ENCODE measurements around the gene SAMD8.
A peak's percentile ranks its signal among the peaks of the same experiment; 100 is the strongest.
"Not testable (repeated sequence)": the region's sequence is repeated elsewhere in the genome, so short reads cannot be mapped to it uniquely, and the experiment has no call there.

SAMD8 gene

DNA sequence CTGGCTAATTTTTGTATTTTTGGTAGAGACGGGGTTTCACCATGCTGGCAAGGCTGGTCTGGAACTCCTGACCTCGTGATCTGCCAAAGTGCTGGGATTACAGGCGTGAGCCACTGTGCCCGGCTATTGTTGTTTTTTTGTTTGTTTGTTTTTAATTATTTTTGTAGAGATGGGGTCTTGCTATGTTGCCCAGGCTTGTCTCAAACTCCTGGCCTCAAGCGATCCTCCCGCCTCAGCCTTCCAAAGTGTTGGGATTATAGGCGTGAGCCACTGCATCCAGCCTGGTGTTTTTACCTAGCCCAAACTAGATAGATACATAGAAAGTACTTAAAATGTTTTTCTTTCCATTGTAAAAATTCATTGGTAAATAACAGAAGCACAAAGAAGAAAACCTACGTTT lies 110.0 kb downstream of the SAMD8 start:
- peaks cover 42% of the 10 kb centered on the region for H3K4me1 ChIP-seq (ENCODE audit: control insufficient read depth, low read depth, low read length)
- H3K9ac ChIP-seq (ENCODE audit: low read length); H3K27ac ChIP-seq (ENCODE audit: low read length); H3K27me3 ChIP-seq (ENCODE audit: control insufficient read depth, insufficient read depth, low read length); H3K9me3 ChIP-seq (ENCODE audit: control insufficient read depth, low read depth, low read length); H3K4me3 ChIP-seq (ENCODE audit: low read length): not testable (repeated sequence)
- H3K36me3 ChIP-seq (ENCODE audit: control insufficient read depth, low read depth, low read length): peaks cover 92% of the 10 kb centered on the region

DNA sequence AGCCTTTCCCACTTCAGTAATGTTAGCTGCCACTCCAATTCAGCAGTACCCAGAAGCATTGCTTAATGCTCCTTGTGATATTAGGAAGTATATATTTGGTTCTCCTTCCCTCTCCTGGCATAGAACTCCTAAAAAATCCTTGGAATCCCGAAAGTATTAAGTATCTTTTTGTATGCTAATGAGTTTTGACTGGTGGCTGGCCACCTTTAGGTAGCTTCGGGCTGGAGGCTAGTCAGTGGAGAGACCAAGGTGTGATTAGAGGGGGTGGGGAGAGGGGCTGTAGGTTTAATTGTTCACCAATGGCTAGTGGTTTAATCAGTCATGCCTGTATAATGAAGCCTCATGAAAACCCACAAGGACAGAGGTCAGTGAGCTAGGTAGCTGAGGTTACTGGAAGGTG lies 112.1 kb downstream of the SAMD8 start:
- Histone ChIP-seq H3K4me1 (ENCODE audit: control insufficient read depth, low read depth, low read length) (peaks cover 50% of the 10 kb centered on the region), H3K9ac (ENCODE audit: low read length) (peak overlapping the region; percentile 32), H3K27ac (ENCODE audit: low read length) (peak overlapping the region; percentile 82), H3K27me3 (ENCODE audit: control insufficient read depth, insufficient read depth, low read length) (no peaks in the 10 kb centered on the region), H3K9me3 (ENCODE audit: control insufficient read depth, low read depth, low read length) (no peaks in the 10 kb centered on the region), H3K36me3 (ENCODE audit: control insufficient read depth, low read depth, low read length) (peaks cover 82% of the 10 kb centered on the region), H3K4me3 (ENCODE audit: low read length) (peak overlapping the region; percentile 54)

DNA sequence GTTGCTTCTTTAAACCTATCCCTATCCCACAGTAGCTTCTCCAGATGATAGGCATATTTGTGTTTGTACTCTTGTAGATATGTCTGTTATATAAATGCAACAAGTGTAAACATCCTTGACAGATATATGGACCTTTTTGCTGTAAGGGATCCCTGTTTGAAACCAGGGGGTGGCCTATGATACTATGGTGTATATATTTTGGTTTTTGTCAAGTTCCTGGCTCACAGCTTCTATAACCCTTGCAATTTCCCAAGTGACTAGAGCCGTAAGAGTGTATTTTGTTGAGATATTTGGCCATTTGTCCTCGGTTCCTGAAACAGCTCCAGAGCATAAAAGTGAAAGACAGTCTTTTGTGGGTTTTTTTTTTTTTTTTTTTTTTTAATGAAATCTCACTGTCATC lies 114.6 kb downstream of the SAMD8 start:
- Histone ChIP-seq H3K36me3 (ENCODE audit: control insufficient read depth, low read depth, low read length) (peaks cover 83% of the 10 kb centered on the region), H3K9me3 (ENCODE audit: control insufficient read depth, low read depth, low read length) (no peaks in the 10 kb centered on the region), H3K4me3 (ENCODE audit: low read length) (no peak overlapping the region), H3K4me1 (ENCODE audit: control insufficient read depth, low read depth, low read length) (peaks cover 50% of the 10 kb centered on the region), H3K9ac (ENCODE audit: low read length) (no peak overlapping the region), H3K27me3 (ENCODE audit: control insufficient read depth, insufficient read depth, low read length) (no peaks in the 10 kb centered on the region), H3K27ac (ENCODE audit: low read length) (peak overlapping the region; percentile 12)

DNA sequence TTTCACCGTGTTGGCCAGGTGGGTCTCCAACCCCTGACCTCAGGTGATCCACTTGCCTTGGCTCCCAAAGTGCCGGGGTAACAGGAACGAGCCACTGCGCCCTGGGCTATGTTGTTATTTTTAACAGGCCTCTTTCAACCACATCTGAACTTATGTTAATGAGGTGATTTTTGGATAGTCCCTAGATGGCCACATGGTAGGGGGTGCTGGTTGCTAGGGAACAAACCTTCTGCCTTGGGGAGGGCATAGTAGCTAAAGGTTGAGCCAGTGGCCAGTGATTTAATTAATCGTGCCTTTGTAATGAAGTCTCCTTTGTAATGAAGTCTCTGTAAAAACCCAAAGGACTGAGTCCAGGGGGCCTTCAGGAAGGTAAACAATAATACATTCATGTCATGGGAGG lies 115.2 kb downstream of the SAMD8 start:
- Histone ChIP-seq H3K9ac (ENCODE audit: low read length) (peak overlapping the region; percentile 43), H3K4me3 (ENCODE audit: low read length) (no peak overlapping the region), H3K36me3 (ENCODE audit: control insufficient read depth, low read depth, low read length) (peaks cover 83% of the 10 kb centered on the region), H3K4me1 (ENCODE audit: control insufficient read depth, low read depth, low read length) (peaks cover 50% of the 10 kb centered on the region), H3K9me3 (ENCODE audit: control insufficient read depth, low read depth, low read length) (no peaks in the 10 kb centered on the region), H3K27ac (ENCODE audit: low read length) (peak overlapping the region; percentile 43), H3K27me3 (ENCODE audit: control insufficient read depth, insufficient read depth, low read length) (no peaks in the 10 kb centered on the region)

DNA sequence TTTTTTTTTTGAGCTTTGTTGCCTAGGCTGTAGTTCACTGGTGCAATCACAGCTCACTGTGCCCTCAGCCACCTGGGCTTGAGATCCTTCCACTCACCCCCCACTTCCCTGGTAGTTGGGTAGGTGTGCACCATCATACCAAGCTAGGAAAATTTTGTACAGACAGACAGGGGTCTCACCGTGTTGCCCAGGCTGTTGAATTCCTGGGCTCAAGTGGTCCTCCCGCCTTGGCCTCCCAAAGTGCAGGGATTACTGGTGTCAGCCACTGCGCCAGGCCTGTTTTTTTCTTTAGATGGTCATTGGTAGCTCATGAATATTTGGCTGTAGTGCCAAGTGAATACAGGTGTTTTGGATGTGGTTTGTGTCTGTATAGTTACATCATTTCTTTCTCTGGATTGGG lies 116.8 kb downstream of the SAMD8 start:
- Histone ChIP-seq H3K4me1 (ENCODE audit: control insufficient read depth, low read depth, low read length) (peaks cover 40% of the 10 kb centered on the region), H3K4me3 (ENCODE audit: low read length) (no peak overlapping the region), H3K27me3 (ENCODE audit: control insufficient read depth, insufficient read depth, low read length) (no peaks in the 10 kb centered on the region), H3K9me3 (ENCODE audit: control insufficient read depth, low read depth, low read length) (no peaks in the 10 kb centered on the region), H3K27ac (ENCODE audit: low read length) (no peak overlapping the region), H3K9ac (ENCODE audit: low read length) (no peak overlapping the region), H3K36me3 (ENCODE audit: control insufficient read depth, low read depth, low read length) (peaks cover 76% of the 10 kb centered on the region)

DNA sequence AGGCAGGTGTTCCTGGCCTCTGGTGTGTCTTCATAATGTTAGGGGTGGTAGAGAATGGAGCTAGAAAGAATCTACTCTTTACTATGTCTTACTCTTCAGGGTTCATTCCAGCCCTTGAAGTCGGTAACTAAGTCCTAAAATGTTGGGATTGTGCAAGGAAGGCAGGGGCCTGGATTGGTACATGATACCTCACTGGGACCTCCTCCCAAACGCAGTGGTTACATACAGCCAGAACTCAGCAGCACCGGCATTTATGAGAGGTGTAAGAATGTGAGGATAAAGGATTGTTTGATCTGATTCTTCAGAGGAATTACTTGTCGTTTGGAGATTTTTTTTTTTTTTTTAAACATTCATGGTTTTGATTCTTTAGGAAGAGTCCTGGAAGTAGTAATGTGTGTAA lies 117.4 kb downstream of the SAMD8 start:
- Histone ChIP-seq H3K9me3 (ENCODE audit: control insufficient read depth, low read depth, low read length) (no peaks in the 10 kb centered on the region), H3K4me1 (ENCODE audit: control insufficient read depth, low read depth, low read length) (peaks cover 40% of the 10 kb centered on the region), H3K9ac (ENCODE audit: low read length) (no peak overlapping the region), H3K27ac (ENCODE audit: low read length) (no peak overlapping the region), H3K27me3 (ENCODE audit: control insufficient read depth, insufficient read depth, low read length) (no peaks in the 10 kb centered on the region), H3K36me3 (ENCODE audit: control insufficient read depth, low read depth, low read length) (peaks cover 71% of the 10 kb centered on the region), H3K4me3 (ENCODE audit: low read length) (no peak overlapping the region)

DNA sequence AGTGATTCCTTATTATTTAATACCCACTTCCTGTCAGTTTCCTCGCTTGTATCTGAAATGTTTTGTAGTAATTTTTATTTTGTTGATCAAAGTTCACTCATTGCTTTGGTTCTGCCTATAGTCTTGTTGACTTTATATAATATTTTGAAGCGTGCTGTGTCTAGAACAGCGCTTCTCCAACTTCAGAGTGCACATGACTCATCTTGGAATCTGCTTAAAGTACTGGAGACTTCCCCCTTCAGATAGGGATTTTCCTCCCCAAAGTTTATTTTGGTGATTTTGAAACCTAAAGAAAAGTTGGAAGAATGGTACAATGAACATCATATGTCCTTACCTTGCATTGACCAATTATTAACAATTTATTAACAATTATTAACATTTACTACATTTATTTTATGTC lies 118.5 kb downstream of the SAMD8 start:
- peaks cover 59% of the 10 kb centered on the region for H3K36me3 ChIP-seq (ENCODE audit: control insufficient read depth, low read depth, low read length)
- H3K4me1 ChIP-seq (ENCODE audit: control insufficient read depth, low read depth, low read length): peaks cover 29% of the 10 kb centered on the region
- no peak overlapping the region for H3K27ac ChIP-seq (ENCODE audit: low read length)

DNA sequence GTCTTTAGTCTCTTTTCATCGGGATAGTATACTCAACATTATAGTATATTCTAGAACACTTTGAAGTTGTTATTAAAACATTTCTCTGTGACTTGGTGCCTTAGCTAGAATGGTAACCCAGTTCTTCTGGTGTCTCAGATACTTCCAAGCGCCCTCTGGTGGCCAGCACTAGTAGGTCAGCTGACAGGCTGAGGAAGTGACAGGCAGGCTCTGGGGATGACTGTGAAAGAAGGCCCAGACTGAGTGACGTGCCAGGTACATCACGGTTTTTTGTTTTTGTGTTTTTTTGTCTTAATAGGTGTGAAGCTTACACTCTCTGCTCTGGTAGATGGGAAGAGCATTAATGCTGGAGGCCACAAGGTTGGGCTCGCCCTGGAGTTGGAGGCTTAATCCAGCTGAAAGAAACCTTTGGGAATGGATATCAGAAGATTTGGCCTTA lies 119.2 kb downstream of the SAMD8 start:
- no peaks in the 10 kb centered on the region for H3K9me3 ChIP-seq (ENCODE audit: control insufficient read depth, low read depth, low read length)
- H3K27ac ChIP-seq (ENCODE audit: low read length): no peak overlapping the region
- H3K9ac ChIP-seq (ENCODE audit: low read length): no peak overlapping the region
- H3K36me3 ChIP-seq (ENCODE audit: control insufficient read depth, low read depth, low read length): peaks cover 53% of the 10 kb centered on the region
- no peak overlapping the region for H3K4me3 ChIP-seq (ENCODE audit: low read length)
- no peaks in the 10 kb centered on the region for H3K27me3 ChIP-seq (ENCODE audit: control insufficient read depth, insufficient read depth, low read length)
- H3K4me1 ChIP-seq (ENCODE audit: control insufficient read depth, low read depth, low read length): peaks cover 22% of the 10 kb centered on the region

More for the DNA sequence above, 118.5 kb downstream of the SAMD8 start:
- H3K9ac ChIP-seq (ENCODE audit: low read length): no peak overlapping the region
- no peaks in the 10 kb centered on the region for H3K27me3 ChIP-seq (ENCODE audit: control insufficient read depth, insufficient read depth, low read length)
- no peaks in the 10 kb centered on the region for H3K9me3 ChIP-seq (ENCODE audit: control insufficient read depth, low read depth, low read length)
- H3K4me3 ChIP-seq (ENCODE audit: low read length): no peak overlapping the region

All from iPS-18a (cell line).